ENCODE data around the gene MUC6.
"Not testable (repeated sequence)": the region's sequence is repeated elsewhere in the genome, so short reads cannot be mapped to it uniquely, and the experiment has no call there.

Gene MUC6

DNA sequence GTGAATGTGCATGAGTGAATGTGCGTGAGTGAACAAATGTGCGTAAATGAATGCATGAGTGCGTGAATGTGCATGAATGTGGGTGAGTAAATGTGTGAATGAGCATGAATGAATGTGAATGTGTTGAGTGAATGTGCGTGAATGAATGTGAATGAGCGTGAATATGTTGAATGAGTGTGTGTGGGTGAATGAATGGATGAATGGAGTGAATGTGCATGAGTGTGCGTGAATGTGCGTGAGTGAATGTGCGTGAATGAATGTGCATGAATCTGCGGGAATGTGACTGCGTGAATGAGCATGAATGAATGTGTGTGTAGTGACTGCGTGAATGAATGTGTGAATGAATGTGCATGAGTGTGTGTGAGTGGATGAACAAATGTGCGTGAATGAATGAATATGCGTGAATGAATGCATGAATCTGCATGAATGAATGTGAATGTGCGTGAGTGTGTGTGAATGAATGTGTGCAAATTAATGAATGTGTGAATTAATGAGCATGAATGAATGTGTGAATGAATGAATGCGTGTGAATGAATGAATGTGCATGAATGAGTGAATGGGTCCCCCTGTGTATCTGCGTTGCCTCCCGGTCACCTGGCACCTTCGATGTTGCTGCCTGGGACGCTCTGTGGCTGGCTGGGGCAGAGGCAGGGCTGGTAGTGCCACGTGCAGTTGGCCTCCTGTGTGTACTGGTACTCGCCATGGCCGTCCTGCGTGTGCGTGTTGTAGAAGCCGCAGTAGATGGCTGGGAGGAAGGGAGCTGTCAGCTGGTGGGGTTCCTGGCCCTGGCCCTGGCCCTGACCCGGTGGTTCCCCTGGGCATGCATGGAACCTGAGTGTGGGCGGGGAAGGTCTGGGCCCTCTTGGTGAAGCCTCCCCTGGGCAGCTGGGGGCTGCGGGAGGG is 13.4 kb downstream of the MUC6 start:
- DNase-seq: no peak

DNA sequence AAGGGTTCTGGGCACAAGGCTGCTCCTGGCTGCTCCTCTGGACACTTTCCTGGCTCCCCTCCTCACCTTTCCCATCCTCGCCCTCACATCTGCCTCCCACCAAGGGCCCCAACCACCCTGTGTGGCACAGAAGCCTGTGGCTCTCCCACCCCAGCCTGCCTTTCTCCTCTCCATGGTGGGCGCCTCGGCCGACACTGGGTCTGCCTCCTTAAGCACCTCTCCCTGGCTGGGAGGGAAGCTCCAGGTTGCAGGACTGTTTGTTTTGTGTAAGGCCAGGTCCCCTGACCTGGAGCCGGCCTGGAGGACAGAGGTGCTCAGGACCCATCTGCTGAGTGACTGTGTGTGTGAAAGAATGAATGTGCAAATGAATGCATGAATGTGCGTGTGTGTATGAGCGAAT is 14.1 kb downstream of the MUC6 start:
- DNase-seq: no peak

DNA sequence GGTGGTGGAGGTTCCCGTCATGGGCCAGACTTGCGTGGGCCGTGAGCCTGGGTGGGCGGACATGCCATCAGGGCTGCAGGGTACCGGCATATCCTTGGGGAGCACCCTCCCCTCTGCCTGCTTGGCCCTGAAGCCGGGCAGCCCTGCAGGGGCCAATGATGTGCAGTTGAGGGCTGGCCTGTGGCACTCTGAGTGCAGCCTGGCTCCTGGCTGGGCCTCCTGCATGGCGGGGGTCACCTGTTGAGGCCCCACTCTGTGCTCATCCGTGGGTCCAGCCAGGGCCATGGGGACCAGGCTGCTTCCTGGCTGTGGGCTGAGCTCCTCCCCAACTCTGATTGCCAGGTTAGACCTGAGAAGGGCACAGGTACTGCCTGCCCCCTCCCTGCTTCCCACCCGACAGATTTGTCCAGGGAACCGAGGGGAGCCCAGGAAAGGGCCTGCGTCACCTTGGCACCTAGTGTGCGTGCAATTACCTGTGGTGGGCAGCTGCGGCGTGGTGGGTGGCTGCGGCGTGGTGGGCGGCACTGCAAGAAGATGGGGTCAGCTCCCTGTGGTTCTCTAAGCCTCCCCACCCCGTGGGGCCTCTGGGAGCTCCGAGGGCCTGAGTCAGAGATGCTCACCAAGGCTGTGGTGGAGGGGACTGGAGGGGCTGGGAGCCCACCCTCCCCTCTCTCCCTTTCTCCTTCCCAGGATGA is 16.2 kb downstream of the MUC6 start:
- DNase-seq: no peak

DNA sequence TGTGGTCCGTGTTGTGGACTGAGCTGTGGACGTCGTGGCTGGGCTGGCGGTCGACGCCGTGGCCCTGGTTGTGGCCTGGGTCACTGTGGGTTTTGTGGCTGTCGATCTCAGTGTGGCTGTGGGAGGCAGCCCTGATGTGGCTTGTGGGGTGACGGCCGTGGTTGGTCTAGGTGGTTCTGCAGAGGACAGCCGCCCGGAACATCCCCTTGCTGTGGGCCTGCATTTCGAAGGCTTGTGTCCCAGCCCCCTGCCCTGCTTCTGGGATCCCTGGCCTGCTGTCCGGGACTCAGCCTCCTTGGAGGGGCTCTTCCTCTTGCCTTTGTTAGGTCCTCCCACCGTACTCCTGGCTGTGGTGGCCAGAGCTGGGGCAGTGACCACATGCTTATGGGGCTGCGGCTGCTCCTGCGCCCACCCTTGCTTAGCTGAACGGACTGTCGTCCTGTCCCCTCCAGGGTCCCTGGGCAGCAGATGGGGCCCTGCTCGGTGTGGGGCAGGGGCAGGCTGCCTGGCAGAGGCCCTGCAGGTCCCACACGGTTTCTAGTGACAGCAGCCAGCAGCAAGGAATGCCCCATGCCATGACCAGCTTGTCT is 17.1 kb downstream of the MUC6 start:
- no peak for DNase-seq

DNA sequence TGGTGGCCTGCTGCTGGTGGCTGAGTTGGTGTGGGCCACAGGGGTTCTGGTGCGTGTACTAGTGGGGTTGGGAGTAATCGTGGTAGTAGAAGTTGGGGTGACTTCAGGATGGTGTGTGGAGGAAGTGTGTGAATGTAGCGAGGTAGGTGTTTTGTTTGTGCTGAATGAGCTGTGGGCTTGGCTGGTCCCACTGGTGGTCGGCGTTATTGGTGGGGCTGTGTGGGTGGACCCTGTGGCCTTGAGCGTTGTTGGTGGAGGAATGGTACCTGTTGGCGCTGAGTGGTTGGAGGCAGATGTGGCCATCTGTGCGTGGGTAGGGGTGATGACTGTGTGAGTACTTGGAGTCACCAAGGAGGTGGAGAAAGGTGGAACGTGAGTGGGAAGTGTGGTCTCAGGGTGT is 18.4 kb downstream of the MUC6 start:
- DNase-seq: no peak

DNA sequence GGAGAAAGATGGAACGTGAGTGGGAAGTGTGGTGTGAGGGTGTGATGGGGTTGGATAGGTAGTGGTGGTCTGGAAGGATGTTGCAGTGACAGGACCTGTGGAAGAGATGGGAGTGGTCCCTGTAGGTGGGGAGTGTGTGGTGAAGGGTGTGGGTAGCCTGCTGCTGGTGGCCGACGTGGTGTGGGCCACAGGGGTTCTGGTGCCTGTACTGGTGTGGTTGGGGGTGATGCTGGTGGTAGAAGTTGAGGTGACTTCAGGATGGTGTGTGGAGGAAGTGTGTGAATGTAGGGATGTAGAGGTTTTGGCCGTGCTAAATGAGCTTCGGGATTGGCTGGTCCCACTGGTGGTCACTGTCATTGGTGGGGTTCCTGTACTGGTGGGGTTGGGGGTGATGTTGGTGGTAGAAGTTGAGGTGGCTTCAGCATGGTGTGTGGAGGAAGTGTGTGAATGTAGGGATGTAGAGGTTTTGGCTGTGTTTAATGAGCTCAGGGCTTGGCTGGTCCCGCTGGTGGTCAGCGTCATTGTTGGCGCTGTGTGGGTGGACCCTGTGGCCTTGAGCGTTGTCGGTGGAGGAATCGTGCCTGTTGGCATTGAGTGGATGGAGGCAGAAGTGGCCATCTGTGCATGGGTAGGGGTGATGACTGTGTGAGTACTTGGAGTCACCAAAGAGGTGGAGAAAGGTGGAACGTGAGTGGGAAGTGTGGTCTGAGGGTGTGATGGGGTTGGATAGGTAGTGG is 19.1 kb downstream of the MUC6 start:
- no peak for DNase-seq

DNA sequence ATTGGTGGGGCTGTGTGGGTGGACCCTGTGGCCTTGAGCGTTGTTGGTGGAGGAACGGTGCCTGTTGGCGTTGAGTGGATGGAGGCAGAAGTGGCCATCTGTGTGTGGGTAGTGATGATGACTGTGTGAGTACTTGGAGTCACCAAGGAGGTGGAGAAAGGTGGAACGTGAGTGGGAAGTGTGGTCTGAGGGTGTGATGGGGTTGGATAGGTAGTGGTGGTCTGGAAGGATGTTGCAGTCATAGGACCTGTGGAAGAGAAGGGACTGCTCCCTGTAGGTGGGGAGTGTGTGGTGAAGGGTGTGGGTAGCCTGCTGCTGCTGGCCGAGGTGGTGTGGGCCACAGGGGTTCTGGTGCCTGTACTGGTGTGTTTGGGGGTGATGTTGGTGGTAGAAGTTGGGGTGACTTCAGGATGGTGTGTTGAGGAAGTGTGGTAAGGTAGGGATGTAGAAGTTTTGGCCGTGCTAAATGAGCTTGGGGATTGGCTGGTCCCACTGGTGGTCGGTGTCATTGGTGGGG is 19.9 kb downstream of the MUC6 start:
- DNase-seq: not testable (repeated sequence)

DNA sequence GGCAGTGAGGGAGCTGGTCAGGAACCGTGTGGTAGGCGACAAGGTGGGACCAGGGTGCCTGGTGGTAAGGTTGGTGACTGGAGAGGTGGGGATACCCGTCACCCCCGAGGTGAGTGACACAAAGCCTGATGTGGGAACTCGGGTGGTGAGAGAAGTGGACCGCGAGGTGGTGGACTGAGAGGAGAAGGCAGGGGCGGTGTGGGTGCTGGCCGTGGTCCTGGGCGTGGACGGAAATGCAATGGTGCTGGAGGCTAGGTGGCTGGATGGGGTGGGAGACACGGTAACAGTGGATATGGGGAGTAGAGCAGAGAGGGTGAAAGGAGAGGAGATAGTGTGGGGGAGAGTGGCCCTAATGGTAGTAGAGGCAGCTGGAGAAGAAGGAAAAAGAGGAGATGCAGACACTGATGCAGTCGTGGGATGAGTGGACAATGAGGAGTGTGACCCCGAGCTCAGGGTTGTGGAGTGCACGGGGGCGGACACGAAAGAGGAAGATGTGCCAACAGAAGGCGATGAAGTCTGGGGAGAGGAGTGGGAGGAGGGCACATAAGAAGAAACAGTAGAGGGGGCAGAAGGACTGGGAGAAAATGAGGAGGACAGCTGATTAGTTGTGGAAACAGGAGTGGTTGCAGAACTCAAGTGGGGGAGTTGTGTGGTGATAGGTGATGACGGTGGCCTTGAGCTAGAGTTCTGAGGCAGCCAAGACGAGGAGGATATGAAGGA is 20.5 kb downstream of the MUC6 start:
- DNase-seq: no peak

DNA sequence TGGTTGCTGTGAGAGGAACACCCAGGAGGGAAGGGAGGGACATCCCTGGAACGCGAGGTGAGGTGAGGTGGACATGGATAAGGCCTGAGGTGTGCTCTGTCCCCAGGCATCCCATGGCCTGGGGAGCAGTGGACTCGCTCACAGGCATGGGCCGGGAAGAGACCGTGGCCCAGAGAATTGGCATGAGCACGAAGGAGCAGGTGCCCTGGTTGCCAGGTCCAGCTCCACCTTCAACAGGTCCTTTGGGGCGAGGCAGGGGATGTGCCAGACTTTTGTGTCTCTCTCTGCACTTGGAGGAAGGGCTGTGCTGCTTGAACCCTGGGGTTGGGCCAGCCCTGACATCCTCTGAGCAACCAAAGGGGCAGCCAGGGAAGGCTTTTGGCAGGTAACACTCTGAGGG is 21.5 kb downstream of the MUC6 start:
- no peak for DNase-seq

DNA sequence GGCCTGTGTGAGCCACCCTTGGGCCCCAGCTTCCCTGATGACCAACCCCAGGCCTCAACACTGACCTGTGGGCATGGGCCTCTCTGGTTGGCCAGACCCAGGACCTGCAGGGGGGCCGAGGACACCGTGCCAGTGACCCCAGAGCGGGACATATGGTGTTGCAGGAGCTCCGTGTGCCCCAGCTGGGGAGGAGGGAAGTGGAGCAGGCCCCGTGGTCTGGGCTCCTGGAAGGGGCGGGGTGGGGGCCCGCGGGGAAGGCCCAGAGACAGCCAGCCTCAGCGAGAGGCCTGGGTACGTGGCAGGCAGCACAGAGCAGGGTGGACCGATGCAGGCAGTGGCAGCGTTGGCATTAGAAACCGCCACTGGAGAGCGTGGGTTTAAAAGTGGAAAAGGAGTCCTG is 22.2 kb downstream of the MUC6 start:
- DNase-seq: no peak

DNA sequence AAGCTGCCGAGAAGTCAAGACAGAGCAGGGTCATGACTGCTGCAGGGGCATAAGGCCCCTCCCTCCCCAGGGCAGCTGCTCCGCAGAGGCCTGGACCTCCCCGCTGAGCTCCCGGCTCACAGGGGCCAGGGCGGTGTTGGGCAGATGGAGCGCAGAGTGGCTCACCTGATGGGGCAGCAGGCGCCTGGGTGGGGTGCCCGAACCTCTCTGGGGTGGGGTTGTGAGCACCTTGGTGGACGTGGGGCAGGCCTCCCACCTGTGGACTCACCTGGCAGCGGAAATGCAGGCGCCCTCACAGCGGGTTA is 22.9 kb downstream of the MUC6 start:
- no peak for DNase-seq

DNA sequence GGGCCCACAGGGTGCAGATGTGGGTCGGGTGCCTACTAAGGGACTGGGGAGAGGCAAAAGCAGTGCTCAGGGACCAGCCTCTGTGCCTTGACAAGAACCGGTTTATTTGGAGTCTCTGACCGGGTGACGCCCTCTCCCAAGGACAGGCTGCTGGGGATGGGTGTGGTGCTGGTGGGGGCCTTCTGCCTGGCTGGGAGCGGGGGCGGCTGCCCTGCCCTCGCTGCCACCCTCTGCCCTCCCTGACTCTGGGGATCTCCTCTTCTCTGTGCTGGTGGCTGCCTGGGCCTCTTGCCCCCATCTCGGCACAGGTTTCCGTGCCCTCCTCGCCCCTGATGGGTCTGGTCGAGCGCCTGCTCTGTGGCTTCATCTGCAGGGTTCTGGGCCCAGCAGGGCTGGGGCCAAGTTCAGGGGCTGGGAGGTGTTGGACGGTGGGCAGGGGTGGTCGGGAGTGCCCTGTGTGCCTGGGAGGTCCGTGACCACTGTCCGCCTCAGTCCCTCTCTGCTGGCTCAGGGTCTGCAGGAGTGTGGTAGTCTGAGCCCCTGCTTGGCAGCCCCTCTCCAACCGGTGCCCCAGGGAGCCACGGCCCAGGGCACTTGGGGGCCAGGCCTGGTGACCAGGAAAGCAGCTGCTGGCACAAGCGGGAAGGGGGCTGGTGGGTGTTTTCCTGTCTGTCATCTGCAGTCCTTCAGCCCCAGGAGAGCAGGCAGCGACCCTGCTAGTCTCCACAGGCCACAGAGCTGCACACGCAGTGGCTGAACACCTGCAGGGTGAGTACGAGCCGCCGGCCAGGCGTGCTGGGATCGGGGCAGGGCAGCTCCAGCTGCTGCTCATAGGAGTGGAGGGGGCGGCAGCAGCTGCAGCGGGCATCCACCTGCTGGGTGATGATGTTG is 23.5 kb downstream of the MUC6 start:
- no peak for DNase-seq

DNA sequence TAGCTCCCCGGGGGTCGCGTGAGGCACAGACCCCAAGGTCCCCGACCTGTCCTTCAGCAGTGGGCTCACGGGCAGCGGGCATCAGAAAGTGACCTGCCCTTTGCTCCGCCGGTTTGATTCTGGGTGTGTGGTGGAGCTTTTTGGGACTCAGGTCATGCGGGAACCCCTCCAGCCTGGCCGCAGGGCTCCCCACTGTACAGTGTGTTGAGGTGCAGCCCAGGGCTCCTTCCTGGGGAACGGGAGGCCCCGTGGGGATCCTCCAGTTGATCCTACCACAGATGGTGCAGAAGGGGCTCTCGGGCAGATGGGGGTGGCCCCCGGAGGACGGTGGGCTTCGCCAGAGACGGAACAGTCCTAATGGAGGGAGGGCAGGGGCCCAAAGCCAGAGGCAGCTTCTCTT is 24.2 kb downstream of the MUC6 start:
- DNase-seq: no peak

DNA sequence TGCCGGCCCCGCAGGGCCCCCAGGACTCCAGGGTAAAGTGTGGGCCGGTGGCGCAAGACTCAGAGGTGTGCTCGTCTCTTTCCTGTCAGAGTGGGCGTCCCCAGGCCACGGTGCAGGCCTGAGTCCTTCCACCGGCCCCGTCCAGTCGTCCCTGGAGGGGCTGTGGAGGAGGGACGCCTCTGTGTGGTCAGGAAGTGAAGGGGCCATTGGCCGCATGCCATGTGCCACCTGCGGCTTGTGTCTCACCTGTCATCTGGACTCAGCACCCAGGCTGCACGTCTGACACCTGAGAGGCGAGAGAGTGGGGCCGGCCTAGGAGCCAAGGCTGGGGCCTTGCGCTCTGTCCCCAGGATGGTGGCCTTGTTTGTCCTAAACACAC is 25.2 kb downstream of the MUC6 start:
- DNase-seq: no peak

DNA sequence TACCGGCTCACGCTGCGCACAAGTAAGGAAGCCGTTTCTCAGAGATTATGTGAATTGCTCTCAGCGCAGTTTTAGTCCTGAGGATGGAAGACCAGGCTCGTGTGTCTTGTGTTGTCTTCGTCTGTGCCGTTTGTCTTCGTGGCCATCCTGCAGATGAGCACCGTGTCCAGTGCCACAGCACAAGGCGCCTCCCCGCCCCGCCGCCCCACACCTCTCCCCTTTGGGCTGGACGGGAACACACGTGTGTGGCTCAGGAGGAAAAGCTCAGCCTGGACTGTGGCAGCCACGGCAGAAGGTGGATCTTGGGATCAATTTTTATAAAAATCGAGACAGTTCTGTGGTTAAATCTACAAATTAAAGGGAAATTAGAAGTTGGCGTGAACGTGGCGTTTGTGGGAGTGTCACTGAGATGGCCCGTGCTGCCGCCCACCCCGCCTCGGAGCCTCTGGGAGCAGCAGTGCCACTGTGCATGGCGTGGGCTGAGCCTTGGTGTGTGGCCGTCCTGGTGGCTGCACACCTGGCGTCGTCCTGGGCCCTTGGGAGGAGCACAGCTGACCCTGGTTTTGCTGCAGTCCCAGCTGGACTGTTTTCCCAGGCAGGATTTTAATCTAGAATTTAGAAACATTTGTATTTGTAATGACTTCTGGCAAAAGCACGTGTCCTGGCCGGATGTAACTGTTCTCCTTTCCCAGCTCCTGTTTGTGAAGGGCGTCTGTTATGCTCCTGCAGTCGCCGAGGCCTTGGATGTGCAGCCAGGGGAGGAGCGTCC is 25.8 kb downstream of the MUC6 start:
- DNase-seq: no peak

DNA sequence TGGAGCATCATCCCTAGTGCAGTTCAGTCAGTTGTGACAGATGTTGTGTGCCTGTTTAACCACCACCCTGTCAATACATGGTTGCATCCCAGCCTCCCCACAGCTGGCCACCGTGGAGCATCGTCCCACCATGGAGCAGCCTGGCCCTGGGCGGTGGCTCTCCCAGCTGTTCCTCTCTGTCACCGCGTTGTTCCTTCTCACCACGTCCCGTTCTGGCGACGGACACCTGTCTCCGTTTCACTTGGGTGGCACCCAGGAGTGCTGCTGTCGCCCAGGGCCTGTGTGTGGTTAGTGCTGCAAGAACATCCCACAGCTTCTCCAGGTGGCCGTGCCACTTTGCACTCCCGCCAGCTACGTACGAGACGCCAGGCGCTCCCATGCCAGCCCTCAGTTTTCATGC is 26.5 kb downstream of the MUC6 start:
- no peak for DNase-seq

DNA sequence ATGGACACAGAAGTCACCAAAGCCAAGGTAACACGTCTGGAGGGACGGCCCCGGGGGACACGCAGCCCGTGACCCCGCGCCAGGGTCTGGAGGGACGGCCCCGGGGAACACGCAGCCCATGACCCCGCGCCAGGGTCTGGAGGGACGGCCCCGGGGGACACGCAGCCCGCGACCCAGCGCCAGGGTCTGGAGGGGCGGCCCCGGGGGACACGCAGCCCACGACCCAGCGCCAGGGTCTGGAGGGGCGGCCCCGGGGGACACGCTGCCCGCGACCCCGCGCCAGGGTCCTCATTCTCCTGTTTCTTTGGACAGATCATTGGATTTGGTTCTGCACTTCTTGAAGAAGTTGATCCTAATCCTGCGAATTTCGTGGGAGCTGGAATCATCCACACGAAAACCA is 27.1 kb downstream of the MUC6 start:
- DNase-seq: no peak

DNA sequence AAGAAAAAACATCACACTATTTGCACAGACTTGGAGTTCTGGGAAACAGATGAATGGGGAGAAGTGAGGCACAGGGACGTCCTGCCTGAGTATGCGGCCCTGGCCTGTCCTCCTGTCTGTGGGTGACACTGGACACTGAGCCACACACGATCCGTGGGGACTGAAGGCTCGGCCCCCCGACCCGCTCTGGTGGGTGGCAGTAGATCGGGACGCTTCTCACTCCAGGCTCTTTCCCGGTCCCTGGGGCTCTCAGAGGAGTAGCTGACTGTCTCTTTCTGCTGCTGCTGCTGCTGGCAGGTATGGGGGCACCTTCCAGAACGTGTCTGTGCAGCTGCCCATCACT is 27.7 kb downstream of the MUC6 start:
- DNase-seq: no peak

DNA sequence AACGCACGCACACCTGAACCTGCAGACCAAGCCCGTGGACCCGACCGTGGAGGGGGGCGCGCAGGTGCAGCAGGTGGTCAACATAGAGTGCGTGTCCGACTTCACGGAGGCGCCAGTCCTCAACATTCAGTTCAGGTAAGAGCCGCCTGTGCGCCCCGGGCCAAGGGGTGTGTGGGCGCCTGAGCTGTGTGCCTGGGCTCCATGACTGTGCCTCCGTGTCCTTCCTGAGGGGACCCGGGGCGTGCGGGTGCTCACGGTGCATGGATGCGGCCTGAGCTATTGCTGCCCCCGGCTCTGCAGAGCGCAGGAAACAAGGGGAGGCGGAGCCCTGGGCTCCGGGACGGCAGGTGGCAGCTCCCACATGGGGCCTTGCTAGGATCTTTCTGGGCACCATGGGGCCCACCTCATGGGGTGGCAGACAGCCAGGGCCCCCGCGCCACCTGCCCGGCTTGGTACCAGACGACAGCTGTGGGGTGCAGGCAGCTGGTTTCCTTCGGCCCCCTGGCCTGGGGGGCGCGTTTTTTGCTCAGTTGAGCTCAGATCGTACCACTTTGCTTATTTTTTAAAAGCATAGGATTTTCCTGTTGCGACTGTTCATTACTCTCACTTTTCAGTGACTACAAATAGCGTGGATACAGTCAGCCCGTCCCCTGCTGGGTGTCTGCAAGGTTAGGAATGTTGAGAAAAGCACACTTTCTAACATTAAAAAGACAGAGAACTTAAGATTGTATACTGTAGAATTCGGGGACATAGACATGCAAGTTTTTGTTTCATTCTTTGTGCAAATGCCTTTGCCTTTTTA is 28.3 kb downstream of the MUC6 start:
- DNase-seq: no peak

DNA sequence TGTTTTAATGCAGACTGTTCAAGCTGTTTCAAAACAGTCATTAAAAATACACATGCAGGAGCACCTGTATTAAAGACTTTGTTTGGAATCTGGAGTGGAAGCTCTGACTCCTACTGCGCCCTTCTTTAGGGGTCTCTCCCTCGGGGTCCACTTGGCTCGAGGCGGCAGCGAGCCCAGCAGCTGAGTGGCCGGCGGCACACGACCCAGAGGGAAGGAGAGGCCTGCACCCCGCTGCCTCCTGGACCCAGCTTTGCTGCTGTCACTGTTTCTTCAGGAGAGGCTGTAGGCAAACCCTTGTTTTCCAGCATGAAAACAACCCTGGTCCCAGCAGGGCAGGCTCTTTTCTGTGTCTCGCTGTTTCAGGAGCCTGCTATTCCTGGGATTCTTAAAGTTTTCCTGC is 29.2 kb downstream of the MUC6 start:
- no peak for DNase-seq
